Activated CD4-positive, alpha-beta T cell treated with anti-CD3 and anti-CD28 coated beads, Interleukin-2, amount 50 U/mL, for 16 hours (primary cell): Measurements from ENCODE around the gene MOB3B.
A peak's percentile ranks its signal among the peaks of the same experiment; 100 is the strongest.
"Not testable (repeated sequence)": the region's sequence is repeated elsewhere in the genome, so short reads cannot be mapped to it uniquely, and the experiment has no call there.

Source experiments
- DNase-seq: peaks from one replicate; pipeline ENCODE4 v3.0.0-alpha.2; 2020

MOB3B gene

GRCh38 chr9:27473111-27473529 is 56.5 kb downstream of the MOB3B start:
- DNase-seq = no peak

GRCh38 chr9:27472195-27472594 is 57.4 kb downstream of the MOB3B start:
- DNase-seq = no peak

- no peak for DNase-seq
Measured at GRCh38 chr9:27471789-27472188, 57.8 kb downstream of the MOB3B start.

- DNase-seq = no peak
Measured at GRCh38 chr9:27471366-27471765, 58.2 kb downstream of the MOB3B start.

- no peak for DNase-seq
Measured at GRCh38 chr9:27470291-27470856, 59.2 kb downstream of the MOB3B start.

GRCh38 chr9:27469550-27469949 is 60.1 kb downstream of the MOB3B start:
- no peak for DNase-seq

GRCh38 chr9:27468462-27469110 is 61.0 kb downstream of the MOB3B start:
- DNase-seq = no peak

GRCh38 chr9:27468000-27468399 is 61.6 kb downstream of the MOB3B start:
- peak; percentile 12 for DNase-seq

GRCh38 chr9:27467486-27467885 is 62.1 kb downstream of the MOB3B start:
- no peak for DNase-seq

GRCh38 chr9:27466516-27466915 is 63.1 kb downstream of the MOB3B start:
- DNase-seq = not testable (repeated sequence)

GRCh38 chr9:27464950-27465349 is 64.7 kb downstream of the MOB3B start:
- not testable (repeated sequence) for DNase-seq

- no peak for DNase-seq
Measured at GRCh38 chr9:27462846-27463245, 66.8 kb downstream of the MOB3B start.

GRCh38 chr9:27462434-27462833 is 67.2 kb downstream of the MOB3B start:
- no peak for DNase-seq

- DNase-seq = no peak
Measured at GRCh38 chr9:27460226-27461023, 69.2 kb downstream of the MOB3B start.

- DNase-seq = no peak
Measured at GRCh38 chr9:27457445-27457844, 72.2 kb downstream of the MOB3B start.

GRCh38 chr9:27453860-27454553 is 75.6 kb downstream of the MOB3B start:
- no peak for DNase-seq

GRCh38 chr9:27451207-27451797 is 78.3 kb downstream of the MOB3B start:
- DNase-seq = no peak

GRCh38 chr9:27450752-27451151 is 78.9 kb downstream of the MOB3B start:
- no peak for DNase-seq

- DNase-seq = not testable (repeated sequence)
Measured at GRCh38 chr9:27448356-27448755, 81.3 kb downstream of the MOB3B start.

GRCh38 chr9:27447031-27447683 is 82.5 kb downstream of the MOB3B start:
- DNase-seq = no peak

GRCh38 chr9:27445688-27446087 is 83.9 kb downstream of the MOB3B start:
- DNase-seq = no peak

- no peak for DNase-seq
Measured at GRCh38 chr9:27445057-27445595, 84.5 kb downstream of the MOB3B start.
